HG03432 (cell line): Measurements from ENCODE around the gene SLCO3A1.
"Not testable (repeated sequence)": the region's sequence is repeated elsewhere in the genome, so short reads cannot be mapped to it uniquely, and the experiment has no call there.

Experiments used
- ATAC-seq: cut with Tn5 transposase; IDR thresholded peaks from one replicate; pipeline ENCODE4 v1.9.1; 2021; ENCODE audit warnings: mild to moderate bottlenecking, moderate library complexity; ENCODE audit not compliant: unreplicated experiment

Gene SLCO3A1

DNA sequence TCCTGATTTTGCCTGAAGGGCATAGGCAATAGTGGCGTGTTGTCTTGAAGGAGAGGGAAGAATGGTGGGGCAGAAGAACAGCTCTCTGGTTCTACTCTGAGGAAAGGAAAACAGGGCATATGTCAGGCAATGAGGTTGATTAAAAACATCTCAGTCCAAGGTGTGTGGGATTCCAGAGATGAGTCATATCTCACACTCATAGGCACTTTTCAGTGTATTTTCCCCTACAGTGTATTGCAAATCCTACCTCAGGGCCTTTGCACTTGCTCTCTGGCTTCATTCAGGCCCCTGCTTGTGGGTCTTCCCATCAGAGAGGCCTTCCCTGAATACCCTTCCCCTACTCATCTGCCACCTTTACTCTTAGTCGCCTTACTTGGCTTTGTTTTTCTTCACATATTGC lies 107.8 kb downstream of the SLCO3A1 start:
- ATAC-seq = no peak

DNA sequence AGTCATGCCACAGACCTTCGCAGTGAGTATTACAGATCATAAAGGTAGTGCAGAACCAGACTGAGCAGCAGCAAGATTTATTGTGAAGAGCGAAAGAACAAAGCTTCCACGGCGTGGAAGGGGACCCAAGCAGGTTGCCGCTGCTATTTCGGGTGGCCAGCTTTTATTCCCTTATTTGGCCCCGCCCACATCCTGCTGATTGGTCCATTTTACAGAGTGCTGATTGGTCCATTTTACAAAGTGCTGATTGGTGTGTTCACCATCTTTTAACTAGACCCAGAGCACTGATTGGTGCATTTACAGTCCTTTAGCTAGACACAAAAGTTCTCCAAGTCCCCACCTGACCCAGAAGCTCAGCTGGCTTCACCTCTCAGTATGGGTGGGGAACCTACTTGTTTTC lies 110.2 kb downstream of the SLCO3A1 start:
- not testable (repeated sequence) for ATAC-seq

- no peak for ATAC-seq
Measured at GRCh38 chr15:91965501-91966193, 112.1 kb downstream of the SLCO3A1 start.

GRCh38 chr15:91966194-91966552 lies 112.7 kb downstream of the SLCO3A1 start:
- no peak for ATAC-seq

- ATAC-seq = no peak
Measured at GRCh38 chr15:91967935-91968606, 114.6 kb downstream of the SLCO3A1 start.

GRCh38 chr15:91968610-91969009 lies 115.1 kb downstream of the SLCO3A1 start:
- no peak for ATAC-seq

- no peak for ATAC-seq
Measured at GRCh38 chr15:91970142-91970541, 116.6 kb downstream of the SLCO3A1 start.

DNA sequence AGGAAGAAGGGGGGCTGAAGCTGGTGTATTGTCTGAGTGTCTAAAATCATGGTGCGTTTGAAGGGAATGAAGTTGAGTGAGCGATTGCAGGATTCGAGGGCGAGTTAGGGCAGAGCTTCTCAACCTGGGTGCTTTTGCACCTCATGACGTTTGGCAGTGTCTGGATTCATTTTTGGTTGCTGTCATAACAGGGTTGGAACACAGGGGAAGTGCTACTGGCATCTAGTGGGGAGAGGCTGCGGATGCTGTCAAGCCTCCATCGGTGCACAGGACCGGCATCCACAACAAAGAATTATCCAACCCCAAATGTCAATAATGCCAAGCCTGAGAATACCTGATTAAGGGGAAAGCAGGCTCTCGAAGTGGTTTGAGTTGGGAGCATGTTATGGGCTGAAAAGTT lies 120.0 kb downstream of the SLCO3A1 start:
- no peak for ATAC-seq

DNA sequence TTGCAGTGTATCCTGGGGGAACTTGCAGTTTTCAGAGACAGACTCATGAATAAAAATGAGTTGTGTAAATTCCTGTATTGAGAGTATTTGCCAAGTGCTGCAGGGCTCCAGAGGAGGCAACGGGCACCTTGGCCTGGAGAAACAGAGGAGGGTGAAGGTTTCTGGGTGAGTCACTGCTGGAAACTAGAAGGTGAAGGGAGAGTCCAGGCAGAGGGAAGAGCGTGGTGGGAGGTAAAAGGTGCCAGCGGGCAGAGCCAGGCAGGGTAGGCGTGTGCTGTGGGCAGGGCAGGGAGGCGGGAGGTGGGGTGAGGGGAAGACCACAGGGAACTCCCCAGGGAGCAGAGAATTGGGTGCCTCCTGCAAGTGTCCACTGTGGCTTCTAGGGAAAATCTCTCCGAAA lies 120.8 kb downstream of the SLCO3A1 start:
- ATAC-seq = no peak

DNA sequence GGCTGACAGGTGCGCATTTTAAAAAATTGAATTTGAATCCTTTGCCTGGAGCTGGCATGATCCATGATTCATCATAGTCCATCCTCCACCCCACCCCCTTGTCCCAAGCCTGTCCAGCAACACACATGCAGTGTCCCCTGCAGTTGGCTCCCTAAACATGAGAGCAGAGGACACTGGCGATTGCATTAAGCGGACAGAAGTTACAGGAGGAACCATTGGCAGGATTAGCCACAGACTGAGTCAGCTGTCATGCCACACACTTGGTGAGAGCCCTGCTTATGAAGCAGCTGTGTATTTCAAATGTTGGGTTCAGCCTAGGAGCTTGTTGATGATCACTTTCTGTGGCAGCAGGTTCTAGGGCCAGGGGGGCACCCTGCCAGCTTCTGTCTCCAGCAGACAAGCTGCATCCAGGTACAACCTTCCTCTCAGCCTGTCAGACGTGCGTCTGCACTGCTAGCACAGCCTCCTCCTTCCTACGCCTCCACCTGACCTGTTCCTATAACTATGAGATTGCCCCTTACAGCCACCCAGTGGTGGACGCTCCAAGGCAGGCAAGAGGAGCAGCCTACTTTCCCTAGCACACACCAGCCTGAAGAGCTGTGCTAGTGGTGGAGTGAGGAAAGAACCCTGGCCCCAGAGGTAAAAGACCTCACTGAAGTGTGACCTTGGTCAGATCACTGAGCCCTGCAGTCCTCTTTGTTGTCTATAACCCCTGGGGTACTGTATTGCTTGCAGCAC lies 121.9 kb downstream of the SLCO3A1 start:
- ATAC-seq = no peak

GRCh38 chr15:91976966-91977365 lies 123.5 kb downstream of the SLCO3A1 start:
- no peak for ATAC-seq

DNA sequence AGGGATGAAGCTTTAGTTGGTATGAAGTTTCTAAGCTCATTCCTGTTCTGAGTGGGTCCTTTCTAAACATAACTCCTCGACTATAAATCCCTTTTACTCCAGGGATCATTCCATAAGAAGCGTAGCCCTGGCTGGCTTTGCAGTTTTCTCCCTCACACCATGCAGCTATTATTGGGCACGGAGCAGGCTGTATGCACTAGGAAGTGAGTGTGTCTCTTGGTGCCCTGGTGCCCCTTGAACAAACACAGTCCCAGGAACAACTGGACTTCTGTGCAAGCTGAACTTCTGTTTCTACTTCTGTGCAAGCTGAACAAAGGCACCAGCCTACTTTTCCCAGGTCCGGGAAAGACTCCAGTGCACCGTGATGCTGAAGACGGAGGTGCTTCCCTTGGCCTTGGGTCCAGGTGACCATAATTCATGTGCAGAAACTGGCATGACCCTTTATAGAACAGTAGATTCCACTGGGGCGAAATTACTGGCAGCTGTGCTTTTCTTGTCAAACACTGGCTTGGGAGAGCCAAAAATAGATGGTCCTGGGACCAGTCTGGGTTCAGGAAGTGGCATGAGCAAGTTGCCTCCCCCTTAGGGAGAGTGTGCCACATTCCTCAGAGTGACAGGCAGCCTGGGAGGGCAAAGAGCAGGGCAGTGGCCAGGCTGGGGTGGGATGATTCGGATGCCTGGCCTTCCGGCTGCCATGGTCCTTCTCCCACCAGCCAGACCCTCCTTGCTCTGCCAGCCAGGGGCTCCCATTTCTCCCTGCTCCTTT lies 127.2 kb downstream of the SLCO3A1 start:
- ATAC-seq = no peak

DNA sequence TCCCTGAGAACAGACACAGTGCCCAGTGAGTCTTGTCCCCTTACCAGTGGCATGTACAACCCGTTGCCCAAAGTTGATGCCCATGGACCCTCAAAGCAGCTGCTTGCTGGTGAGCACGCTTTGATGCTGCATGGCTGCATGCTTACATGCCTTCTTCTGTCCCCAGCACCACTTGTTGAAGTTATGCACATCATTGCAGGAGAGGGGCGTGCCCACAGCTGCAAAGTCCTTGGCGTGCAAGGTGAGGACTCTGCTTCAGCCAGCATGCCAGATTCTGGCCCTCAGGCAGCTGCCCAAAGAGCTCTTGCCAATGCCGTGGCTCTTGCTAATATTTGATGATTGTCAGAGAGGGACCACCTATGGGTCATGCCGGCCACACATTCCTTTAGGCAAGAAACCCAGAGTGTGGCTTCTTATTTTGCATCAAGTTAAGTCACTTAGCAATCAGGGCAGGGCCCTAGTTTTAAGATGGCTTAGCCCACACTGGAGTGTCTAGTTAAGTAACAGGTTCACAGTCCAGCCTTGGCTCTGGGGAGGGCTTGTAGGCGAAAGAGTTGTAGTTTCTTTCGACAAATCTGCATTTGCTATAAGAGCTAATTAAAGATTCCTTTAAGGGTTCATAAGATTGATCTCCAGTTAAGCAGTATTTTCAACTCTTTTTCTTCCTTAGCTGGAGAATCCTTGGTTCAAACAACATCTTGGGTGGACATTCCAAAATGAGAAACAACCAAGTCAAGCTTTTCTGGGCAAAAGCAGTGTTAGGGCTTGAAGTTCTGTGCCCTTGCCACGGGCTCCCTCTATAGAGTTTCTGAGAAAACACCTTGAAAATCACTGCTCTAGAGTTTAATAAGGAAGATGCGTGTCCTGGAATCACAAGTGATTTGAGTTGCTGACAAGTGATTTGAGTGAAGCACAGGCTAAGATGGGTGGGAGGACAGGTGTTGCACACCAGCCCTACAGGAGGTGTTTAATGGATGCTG lies 128.6 kb downstream of the SLCO3A1 start:
- no peak for ATAC-seq

DNA sequence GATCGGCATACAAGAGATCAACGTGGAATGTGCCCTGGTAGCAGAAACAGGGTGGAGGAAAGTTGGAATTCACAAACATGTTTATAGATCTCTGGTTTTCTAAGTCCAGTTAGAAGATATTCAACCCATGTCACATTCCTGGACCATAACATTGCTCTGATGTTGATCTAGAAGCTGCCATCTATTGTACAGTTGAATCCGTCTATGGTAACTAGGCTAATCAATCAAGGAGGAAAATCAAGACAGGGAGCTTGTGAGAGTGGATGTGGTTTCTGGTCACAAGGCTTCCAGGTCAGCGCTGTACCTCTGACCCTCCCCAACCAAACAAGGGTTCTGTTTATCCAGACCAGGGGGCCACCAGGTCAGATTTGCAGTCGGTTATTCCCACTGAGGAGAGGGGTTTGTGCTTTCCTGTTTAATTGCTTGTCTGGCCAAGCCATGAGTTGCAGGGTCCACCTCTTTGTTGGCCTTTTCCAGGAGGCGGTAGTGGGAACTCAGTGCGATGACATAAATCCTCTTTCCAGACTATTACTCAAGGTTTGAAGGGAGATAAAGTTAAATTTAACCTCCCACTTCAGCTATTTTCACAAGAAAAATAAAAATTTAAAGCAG lies 130.3 kb downstream of the SLCO3A1 start:
- no peak for ATAC-seq

GRCh38 chr15:91985297-91985696 lies 131.8 kb downstream of the SLCO3A1 start:
- no peak for ATAC-seq

DNA sequence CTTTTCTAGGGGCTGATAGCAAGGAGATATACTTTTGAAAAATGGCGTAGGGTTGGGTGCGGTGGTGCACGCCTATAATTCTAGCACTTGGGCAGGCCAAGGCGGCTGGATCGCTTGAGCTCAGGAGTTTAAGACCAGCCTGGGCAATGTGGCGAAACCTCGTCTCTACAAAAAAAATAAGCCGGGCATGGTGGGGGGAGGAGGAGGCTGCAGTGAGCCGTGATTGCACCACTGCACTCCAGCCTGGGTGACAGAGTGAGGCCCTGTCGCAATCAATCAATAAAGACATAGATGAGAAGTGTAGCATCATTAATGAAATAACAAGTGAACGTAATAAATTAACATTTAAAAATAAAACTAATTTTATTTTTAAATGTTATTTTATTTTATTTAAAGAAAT lies 134.6 kb downstream of the SLCO3A1 start:
- ATAC-seq = no peak

DNA sequence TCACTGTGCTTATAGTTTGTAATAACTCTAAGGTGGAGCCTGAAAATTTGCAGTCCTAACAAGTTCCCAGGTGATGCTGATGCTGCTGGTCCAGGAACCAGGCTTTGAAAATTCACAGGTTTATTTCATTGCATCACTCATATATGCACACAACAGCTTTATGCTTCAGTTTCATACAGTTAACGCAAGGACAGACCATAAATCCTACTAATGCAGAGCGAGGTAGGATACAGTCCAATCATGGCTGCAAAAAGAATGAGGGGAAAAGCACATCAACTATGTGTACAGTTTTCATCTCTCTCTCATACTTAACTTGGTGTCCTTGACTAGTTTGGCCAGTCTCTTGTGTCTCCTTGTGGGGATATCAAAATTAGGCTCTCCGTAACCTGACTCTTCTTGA lies 135.1 kb downstream of the SLCO3A1 start:
- ATAC-seq = no peak

GRCh38 chr15:91989821-91990220 lies 136.3 kb downstream of the SLCO3A1 start:
- no peak for ATAC-seq

GRCh38 chr15:91992945-91993344 lies 139.4 kb downstream of the SLCO3A1 start:
- no peak for ATAC-seq

DNA sequence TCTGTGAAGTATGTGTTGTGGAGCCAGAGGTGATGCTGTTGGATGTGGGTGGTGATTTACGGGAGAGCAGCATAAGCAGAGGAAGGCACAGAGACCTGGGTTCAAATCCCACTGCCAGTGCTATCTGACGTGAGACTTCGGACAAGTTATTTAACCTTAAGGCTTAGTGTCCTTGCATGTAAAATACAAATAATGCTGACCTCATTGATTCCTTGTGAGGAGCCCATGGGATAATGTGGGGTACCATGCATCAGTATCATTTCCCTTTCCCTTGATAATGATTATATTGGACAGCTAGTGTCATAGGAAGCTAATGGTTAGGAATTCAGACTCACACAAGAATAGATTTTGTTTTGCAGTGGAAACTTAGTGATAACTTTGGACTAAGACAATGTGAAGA lies 141.6 kb downstream of the SLCO3A1 start:
- ATAC-seq = no peak
